ENCODE results near the gene PRCP. TPM values are rescaled to one million over a fixed set of nuclear protein-coding genes. Genes with fewer than 3 reads are reported as not detected.

The PRCP gene
- total and polyA plus RNA-seq, 9 donors, result 36.4 to 184 (median 62.8) TPM

DNA sequence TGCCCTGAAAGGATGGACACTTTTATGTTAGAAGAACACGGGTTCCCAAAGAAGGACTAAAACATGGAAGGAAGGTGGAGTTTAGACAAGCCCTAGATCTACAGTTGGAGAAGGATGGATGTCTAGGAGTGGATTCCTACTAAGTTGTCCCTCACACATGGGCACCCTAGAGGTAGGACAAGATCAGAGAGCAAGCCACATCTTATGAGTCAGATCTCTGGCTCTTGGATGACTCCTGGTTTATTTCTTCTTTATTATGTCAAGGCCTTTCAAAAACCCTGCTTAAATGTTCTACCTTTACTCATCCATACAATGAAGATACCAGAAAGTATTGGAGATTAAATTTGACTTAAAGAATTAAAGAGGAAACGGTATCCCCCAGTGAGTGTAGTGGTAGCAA lies 34.4 kb downstream of the PRCP start:
- intact Hi-C loops (cut with DNase I), result loop anchor here in 1 of 4 donors (10.0 kb wide), 1 partner anchor 151 kb away; no protein-coding TSS in a partner anchor
- 90 to 92% (median 91%) methylated on average over 2 of the region's 2 CpGs for WGBS, 3 donors
- no peak for DNase-seq

DNA sequence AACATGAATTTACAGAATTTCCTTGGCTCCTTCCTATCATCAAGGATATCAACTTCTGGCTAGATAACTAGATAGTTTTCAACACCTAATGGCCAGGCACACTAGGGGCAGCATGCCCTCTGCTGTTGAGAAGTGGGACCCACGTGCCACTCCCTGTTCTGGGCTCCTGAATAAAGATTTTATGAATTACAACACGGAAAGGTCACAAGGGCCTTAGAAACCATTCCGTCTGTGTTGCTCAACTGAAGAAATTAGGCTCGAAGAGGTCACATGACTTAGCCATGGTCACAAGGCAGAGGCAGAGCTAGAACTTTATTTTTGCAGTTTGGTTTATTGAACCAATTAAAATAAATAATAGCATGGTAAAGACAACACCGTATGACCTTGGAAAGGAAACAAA lies 36.0 kb downstream of the PRCP start:
- no peaks in the 10 kb centered on the region for H3K27me3 ChIP-seq
- H3K27ac ChIP-seq, result no peak overlapping the region
- no peaks in the 10 kb centered on the region for H3K9me3 ChIP-seq
- no peak overlapping the region for H3K4me3 ChIP-seq
- H3K36me3 ChIP-seq, result no peaks in the 10 kb centered on the region
- TF ChIP-seq, protein P1, sequence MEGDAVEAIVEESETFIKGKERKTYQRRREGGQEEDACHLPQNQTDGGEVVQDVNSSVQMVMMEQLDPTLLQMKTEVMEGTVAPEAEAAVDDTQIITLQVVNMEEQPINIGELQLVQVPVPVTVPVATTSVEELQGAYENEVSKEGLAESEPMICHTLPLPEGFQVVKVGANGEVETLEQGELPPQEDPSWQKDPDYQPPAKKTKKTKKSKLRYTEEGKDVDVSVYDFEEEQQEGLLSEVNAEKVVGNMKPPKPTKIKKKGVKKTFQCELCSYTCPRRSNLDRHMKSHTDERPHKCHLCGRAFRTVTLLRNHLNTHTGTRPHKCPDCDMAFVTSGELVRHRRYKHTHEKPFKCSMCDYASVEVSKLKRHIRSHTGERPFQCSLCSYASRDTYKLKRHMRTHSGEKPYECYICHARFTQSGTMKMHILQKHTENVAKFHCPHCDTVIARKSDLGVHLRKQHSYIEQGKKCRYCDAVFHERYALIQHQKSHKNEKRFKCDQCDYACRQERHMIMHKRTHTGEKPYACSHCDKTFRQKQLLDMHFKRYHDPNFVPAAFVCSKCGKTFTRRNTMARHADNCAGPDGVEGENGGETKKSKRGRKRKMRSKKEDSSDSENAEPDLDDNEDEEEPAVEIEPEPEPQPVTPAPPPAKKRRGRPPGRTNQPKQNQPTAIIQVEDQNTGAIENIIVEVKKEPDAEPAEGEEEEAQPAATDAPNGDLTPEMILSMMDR (IDR thresholded peaks at IDR 0.05), result peak in 1 of 3 donors; percentile 15
- TF ChIP-seq EP300 (IDR thresholded peaks at IDR 0.05), result no peak
- intact Hi-C loops (cut with DNase I), result loop anchor here in 1 of 4 donors (10.0 kb wide), 1 partner anchor 149 kb away; no protein-coding TSS in a partner anchor
- DNase-seq, result peak in 3 of 5 donors; percentile 9 to 39 (median 19)
- peaks cover 6% of the 10 kb centered on the region for H3K4me1 ChIP-seq (ENCODE audit: insufficient read depth)
- WGBS, 3 donors, result 29 to 33% (median 32%) methylated on average over 5 of the region's 5 CpGs

More for the DNA sequence above, 34.4 kb downstream of the PRCP start:
- H3K4me3 ChIP-seq, result no peak overlapping the region
- no peaks in the 10 kb centered on the region for H3K9me3 ChIP-seq
- H3K27me3 ChIP-seq, result no peaks in the 10 kb centered on the region
- TF ChIP-seq, protein P1 (IDR thresholded peaks at IDR 0.05), result no peak
- no peak for TF ChIP-seq POLR2A (IDR thresholded peaks at IDR 0.05)
- TF ChIP-seq EP300 (IDR thresholded peaks at IDR 0.05), result no peak
- no peak overlapping the region for H3K27ac ChIP-seq
- no peaks in the 10 kb centered on the region for H3K36me3 ChIP-seq
- peaks cover 6% of the 10 kb centered on the region for H3K4me1 ChIP-seq (ENCODE audit: insufficient read depth)

GRCh38 chr11:82863209-82863608 lies 37.0 kb downstream of the PRCP start:
- intact Hi-C loops (cut with DNase I), result loop anchor here in 1 of 4 donors (10.0 kb wide), 1 partner anchor 148 kb away; no protein-coding TSS in a partner anchor
- 91 to 94% (median 93%) methylated on average over 2 of the region's 2 CpGs for WGBS, 3 donors
- Histone ChIP-seq H3K4me3 (no peak overlapping the region), H3K27ac (no peak overlapping the region), H3K9me3 (no peaks in the 10 kb centered on the region), H3K4me1 (ENCODE audit: insufficient read depth) (peaks cover 6% of the 10 kb centered on the region), H3K27me3 (no peaks in the 10 kb centered on the region), H3K36me3 (no peaks in the 10 kb centered on the region)
- DNase-seq, result no peak
- TF ChIP-seq EP300 (IDR thresholded peaks at IDR 0.05), result no peak
- no peak for TF ChIP-seq POLR2A (IDR thresholded peaks at IDR 0.05)
- TF ChIP-seq, protein P1 (IDR thresholded peaks at IDR 0.05), result no peak

DNA sequence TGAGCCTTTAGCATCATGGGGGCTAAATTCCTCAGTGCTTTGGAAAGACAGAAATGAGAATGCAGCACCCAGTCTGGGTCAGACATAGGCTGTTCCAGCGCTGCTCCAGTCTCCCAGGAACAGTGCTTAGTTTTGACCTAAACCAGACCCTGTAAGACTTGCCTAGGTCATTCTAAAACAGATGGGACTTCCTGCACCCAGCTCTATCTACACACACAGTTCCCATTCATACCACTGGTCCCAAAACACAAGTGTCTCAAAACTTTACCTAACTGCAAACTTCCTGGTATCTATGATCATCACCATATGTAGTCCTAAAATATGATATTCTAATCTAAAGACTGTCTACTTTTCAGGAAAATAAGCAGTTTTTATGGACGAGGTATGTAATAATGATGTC lies 37.9 kb downstream of the PRCP start:
- TF ChIP-seq POLR2A (IDR thresholded peaks at IDR 0.05) (no peak), EP300 (IDR thresholded peaks at IDR 0.05) (no peak)
- TF ChIP-seq, protein P1 (IDR thresholded peaks at IDR 0.05), result no peak
- Histone ChIP-seq H3K27me3 (no peaks in the 10 kb centered on the region), H3K4me3 (no peak overlapping the region), H3K36me3 (no peaks in the 10 kb centered on the region), H3K27ac (no peak overlapping the region), H3K9me3 (no peaks in the 10 kb centered on the region), H3K4me1 (ENCODE audit: insufficient read depth) (peaks cover 4% of the 10 kb centered on the region)
- 86 to 92% (median 90%) methylated on average over 2 of the region's 2 CpGs for WGBS, 3 donors
- intact Hi-C loops (cut with DNase I), result loop anchor here in 1 of 4 donors (10.0 kb wide), 1 partner anchor 148 kb away; no protein-coding TSS in a partner anchor
- no peak for DNase-seq

All from ovary (tissue), 9 donors.